Measurements from ENCODE around the gene MEGF11.

- TF ChIP-seq CTCF (IDR thresholded peaks at IDR 0.05) (no peak), BCL3 (IDR thresholded peaks at IDR 0.05) (no peak), CHD2 (IDR thresholded peaks at IDR 0.05; ENCODE audit: low read length, partially characterized antibody) (no peak)
These were observed 299.2 kb downstream of the MEGF11 start for GRCh38 chr15:65954289-65954741.
